AG10803 (cell line): Measurements from ENCODE around the gene PLG.

Experiments
- DNase-seq: peaks from one replicate; pipeline ENCODE4 v3.0.0; 2010; ENCODE audit warnings: low read depth
- H3K4me3 ChIP-seq: 2 replicates; pipeline ENCODE4 v1.5.1; 2011; ENCODE audit warnings: mild to moderate bottlenecking, low read length, control low read depth
- TF ChIP-seq, protein P1 (sequence below): conservative IDR thresholded peaks from 2 replicates; pipeline ENCODE4 v1.5.1; 2011; ENCODE audit warnings: mild to moderate bottlenecking, low read length, control low read depth, inconsistent platforms

PLG gene

DNA sequence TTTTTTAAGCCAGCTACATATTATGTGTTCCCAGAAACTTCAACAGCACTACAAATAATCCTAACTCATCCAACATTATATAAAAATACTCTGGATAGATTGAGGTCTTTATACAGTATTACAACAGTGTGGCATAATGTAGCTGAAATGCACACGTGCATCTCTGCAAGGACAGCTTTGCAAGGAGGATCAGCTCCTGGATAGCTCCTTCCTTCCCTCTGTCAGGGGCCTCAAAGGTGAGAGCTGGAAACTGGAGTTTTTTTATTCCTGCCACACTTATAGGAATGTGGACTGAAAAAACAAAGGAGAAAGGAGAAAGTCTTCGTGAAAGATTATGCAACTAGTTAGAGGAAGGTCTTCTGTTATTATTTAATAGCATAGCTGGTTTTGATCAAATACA is 53.1 kb downstream of the PLG start:
- no peak overlapping the region for H3K4me3 ChIP-seq
- TF ChIP-seq, protein P1, sequence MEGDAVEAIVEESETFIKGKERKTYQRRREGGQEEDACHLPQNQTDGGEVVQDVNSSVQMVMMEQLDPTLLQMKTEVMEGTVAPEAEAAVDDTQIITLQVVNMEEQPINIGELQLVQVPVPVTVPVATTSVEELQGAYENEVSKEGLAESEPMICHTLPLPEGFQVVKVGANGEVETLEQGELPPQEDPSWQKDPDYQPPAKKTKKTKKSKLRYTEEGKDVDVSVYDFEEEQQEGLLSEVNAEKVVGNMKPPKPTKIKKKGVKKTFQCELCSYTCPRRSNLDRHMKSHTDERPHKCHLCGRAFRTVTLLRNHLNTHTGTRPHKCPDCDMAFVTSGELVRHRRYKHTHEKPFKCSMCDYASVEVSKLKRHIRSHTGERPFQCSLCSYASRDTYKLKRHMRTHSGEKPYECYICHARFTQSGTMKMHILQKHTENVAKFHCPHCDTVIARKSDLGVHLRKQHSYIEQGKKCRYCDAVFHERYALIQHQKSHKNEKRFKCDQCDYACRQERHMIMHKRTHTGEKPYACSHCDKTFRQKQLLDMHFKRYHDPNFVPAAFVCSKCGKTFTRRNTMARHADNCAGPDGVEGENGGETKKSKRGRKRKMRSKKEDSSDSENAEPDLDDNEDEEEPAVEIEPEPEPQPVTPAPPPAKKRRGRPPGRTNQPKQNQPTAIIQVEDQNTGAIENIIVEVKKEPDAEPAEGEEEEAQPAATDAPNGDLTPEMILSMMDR = no peak
- DNase-seq = no peak

- TF ChIP-seq, protein P1 = no peak
Observed at GRCh38 chr6:160756021-160756420, 54.0 kb downstream of the PLG start.

GRCh38 chr6:160756871-160757270 is 54.8 kb downstream of the PLG start:
- H3K4me3 ChIP-seq = no peak overlapping the region
- DNase-seq = no peak
- TF ChIP-seq, protein P1 = no peak

More at GRCh38 chr6:160756021-160756420, 54.0 kb downstream of the PLG start:
- no peak for DNase-seq
- no peak overlapping the region for H3K4me3 ChIP-seq

DNA sequence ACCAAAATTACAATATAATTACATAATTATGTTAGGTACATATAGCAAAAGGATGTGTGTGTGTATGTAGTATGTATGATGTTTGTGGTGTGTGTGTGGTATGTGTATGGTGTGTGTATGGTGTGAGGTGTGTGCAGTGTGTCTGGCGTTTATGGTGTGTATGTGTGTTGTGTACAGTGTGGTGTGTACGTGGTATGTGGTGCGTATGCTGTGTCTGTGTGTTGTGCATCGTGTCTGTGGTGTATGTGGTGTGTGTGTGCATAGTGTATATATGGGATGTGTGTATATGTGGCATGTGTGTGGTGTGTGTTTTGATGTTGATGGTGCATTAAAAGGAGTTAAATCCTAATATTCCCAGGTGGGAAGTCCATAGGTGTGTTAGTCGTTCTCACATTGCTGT is 62.8 kb downstream of the PLG start:
- no peak overlapping the region for H3K4me3 ChIP-seq
- TF ChIP-seq, protein P1 = no peak
- no peak for DNase-seq

- H3K4me3 ChIP-seq = no peak overlapping the region
- TF ChIP-seq, protein P1 = no peak
- no peak for DNase-seq
Observed at GRCh38 chr6:160765412-160765811, 63.4 kb downstream of the PLG start.

GRCh38 chr6:160766657-160766988 is 64.6 kb downstream of the PLG start:
- TF ChIP-seq, protein P1 = no peak
- no peak for DNase-seq
- no peak overlapping the region for H3K4me3 ChIP-seq

GRCh38 chr6:160766989-160767646 is 65.1 kb downstream of the PLG start:
- TF ChIP-seq, protein P1 = peak; percentile 68
- peak; percentile 35 for DNase-seq
- H3K4me3 ChIP-seq = peak overlapping the region; percentile 54
